Measurements from ENCODE around the gene PRKAG2.

PRKAG2 gene

DNA sequence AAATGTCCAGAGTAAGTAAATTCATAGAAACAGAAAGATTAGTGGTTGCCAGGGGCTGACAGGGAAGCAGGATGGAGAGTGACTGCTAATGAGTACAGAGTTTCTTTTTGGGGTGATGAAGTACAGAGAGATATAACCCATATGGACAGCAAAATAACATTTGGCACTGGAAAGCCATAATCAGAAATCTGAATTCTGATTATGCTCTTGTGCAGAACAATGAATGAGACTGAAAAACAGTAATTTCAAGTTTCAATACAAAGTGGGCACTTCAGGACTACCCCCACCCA, 361.7 kb downstream of the PRKAG2 start:
- TF ChIP-seq, protein P1, sequence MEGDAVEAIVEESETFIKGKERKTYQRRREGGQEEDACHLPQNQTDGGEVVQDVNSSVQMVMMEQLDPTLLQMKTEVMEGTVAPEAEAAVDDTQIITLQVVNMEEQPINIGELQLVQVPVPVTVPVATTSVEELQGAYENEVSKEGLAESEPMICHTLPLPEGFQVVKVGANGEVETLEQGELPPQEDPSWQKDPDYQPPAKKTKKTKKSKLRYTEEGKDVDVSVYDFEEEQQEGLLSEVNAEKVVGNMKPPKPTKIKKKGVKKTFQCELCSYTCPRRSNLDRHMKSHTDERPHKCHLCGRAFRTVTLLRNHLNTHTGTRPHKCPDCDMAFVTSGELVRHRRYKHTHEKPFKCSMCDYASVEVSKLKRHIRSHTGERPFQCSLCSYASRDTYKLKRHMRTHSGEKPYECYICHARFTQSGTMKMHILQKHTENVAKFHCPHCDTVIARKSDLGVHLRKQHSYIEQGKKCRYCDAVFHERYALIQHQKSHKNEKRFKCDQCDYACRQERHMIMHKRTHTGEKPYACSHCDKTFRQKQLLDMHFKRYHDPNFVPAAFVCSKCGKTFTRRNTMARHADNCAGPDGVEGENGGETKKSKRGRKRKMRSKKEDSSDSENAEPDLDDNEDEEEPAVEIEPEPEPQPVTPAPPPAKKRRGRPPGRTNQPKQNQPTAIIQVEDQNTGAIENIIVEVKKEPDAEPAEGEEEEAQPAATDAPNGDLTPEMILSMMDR (IDR thresholded peaks at IDR 0.05; ENCODE audit: insufficient read depth, low read length, poor library complexity, severe bottlenecking) = no peak
- no peak overlapping the region for H3K4me3 ChIP-seq (replicated peaks; ENCODE audit: low read depth, low read length)
- no peaks in the 10 kb centered on the region for H3K36me3 ChIP-seq (ENCODE audit: control insufficient read depth, insufficient read depth, low read length)
- no peak for DNase-seq (ENCODE audit: extremely low read depth, insufficient read length)
- H3K27me3 ChIP-seq (replicated peaks; ENCODE audit: control insufficient read depth, insufficient read depth, low read length) = no peaks in the 10 kb centered on the region

DNA sequence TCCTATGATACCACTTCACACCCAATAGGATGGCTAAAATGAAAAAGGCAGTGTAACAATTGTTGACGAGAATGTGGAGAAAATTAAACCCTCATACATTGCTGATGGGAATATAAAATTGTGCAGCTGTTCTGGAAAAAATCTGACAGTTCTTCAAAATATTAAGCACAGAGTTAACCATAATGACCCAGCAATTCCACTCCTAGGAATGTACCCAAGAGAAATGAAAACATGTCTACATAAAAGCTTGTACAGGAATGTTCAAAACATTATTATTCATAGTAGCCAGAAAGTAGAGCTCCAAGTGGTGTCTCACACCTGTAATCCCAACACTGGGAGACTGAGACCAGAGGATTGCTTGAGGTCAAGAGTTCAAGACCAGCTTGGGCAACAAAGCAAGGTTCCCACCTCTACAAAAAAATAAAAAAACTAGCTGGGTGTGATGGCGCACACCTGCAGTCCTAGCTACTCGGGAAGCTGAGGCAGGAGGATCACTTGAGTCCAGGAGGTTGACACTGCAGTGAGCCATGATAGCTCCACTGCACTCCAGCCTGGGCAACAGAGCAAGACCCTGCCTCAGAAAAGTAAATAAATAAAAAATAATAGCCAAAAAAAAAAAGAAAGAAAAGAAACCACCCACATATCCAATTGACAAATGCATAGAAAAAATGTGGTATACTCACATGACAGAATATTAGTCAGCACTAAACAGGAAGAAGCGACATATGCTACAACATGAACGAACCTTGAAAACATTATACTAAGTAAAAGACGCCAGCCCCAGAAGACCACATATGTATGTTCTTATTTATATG, 362.2 kb downstream of the PRKAG2 start:
- TF ChIP-seq, protein P1 (IDR thresholded peaks at IDR 0.05; ENCODE audit: insufficient read depth, low read length, poor library complexity, severe bottlenecking) = no peak
- no peak for DNase-seq (ENCODE audit: extremely low read depth, insufficient read length)
- Histone ChIP-seq H3K27me3 (replicated peaks; ENCODE audit: control insufficient read depth, insufficient read depth, low read length) (no peaks in the 10 kb centered on the region), H3K4me3 (replicated peaks; ENCODE audit: low read depth, low read length) (no peak overlapping the region), H3K36me3 (ENCODE audit: control insufficient read depth, insufficient read depth, low read length) (no peaks in the 10 kb centered on the region)

DNA sequence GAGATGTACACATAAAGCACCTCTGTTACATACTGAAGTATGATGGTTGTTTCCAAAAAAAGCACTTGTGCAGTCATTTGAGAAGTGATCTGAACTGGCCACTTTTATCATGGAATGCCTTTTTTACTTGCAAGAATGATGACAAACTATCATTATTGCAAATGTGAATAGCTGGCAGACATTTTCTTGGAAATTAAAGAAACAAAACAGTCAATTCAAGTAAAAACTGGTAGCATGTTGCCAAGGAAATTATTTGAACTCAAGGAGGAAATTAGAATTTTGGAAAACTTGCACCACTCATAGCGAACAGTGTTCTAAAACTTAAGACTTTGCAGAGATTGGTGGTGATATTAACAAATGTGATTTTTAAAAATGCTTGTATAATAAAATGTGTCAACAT, 363.8 kb downstream of the PRKAG2 start:
- Histone ChIP-seq H3K36me3 (ENCODE audit: control insufficient read depth, insufficient read depth, low read length) (no peaks in the 10 kb centered on the region), H3K27me3 (replicated peaks; ENCODE audit: control insufficient read depth, insufficient read depth, low read length) (no peaks in the 10 kb centered on the region), H3K4me3 (replicated peaks; ENCODE audit: low read depth, low read length) (no peak overlapping the region)
- DNase-seq (ENCODE audit: extremely low read depth, insufficient read length) = no peak
- TF ChIP-seq, protein P1 (IDR thresholded peaks at IDR 0.05; ENCODE audit: insufficient read depth, low read length, poor library complexity, severe bottlenecking) = no peak

DNA sequence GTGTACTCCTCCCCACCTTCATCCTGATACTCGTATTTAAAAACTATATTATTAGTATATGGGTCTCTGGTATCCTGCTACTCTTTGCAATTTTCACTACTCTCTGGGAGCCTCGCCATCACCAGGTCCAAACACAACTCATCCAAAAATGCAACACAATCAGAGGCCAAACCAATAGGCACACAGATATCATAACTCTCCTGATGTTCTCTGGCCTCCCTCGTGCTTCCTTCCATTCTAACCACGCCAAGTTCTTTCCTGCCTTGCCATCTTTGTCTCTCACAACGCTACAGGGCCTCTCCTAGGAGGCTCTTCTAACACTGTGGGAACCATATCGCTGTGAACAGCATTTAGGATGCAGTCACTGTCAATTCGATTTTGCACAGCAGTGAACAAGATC, 364.6 kb downstream of the PRKAG2 start:
- no peak for DNase-seq (ENCODE audit: extremely low read depth, insufficient read length)
- H3K4me3 ChIP-seq (replicated peaks; ENCODE audit: low read depth, low read length) = no peak overlapping the region
- TF ChIP-seq, protein P1 (IDR thresholded peaks at IDR 0.05; ENCODE audit: insufficient read depth, low read length, poor library complexity, severe bottlenecking) = no peak
- H3K36me3 ChIP-seq (ENCODE audit: control insufficient read depth, insufficient read depth, low read length) = no peaks in the 10 kb centered on the region
- H3K27me3 ChIP-seq (replicated peaks; ENCODE audit: control insufficient read depth, insufficient read depth, low read length) = no peaks in the 10 kb centered on the region

DNA sequence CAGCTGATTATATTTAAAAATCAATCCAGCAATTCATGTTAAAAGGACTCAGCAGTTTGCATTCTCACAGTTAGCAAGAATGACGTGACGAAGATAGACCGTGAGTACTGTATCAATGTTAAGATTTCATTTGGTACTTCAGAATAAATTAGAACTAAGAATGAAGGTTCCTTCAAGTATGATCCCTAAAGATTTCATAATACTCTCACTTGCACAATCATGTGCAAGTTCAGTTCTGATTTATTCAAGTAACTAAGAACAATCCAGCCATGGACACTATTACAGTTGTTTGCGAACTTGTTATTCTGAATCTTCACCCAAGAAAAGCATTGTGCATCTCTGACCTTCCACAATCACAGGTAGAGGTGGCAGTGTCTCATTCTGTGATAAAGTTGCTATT, 365.0 kb downstream of the PRKAG2 start:
- Histone ChIP-seq H3K36me3 (ENCODE audit: control insufficient read depth, insufficient read depth, low read length) (no peaks in the 10 kb centered on the region), H3K27me3 (replicated peaks; ENCODE audit: control insufficient read depth, insufficient read depth, low read length) (no peaks in the 10 kb centered on the region), H3K4me3 (replicated peaks; ENCODE audit: low read depth, low read length) (no peak overlapping the region)
- DNase-seq (ENCODE audit: extremely low read depth, insufficient read length) = no peak
- TF ChIP-seq, protein P1 (IDR thresholded peaks at IDR 0.05; ENCODE audit: insufficient read depth, low read length, poor library complexity, severe bottlenecking) = no peak

DNA sequence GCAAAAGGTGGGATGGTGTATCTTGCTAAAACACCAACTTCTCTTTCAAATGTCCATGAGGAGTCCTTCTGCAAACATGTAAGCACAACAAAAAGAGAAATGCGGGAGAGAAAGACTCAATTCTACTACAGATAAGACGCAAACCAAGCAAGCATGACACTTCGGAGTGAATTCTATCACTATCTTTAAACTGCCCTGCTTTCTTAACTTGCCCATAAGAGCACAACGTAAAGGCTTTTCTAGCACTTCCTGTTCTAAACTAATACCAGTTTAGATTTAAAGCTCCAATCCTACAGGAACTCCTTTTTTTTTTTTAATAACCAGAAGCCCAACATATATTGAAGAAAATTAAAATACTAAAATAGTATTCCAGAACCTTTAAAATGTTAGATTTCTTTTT, 365.6 kb downstream of the PRKAG2 start:
- DNase-seq (ENCODE audit: extremely low read depth, insufficient read length) = no peak
- TF ChIP-seq, protein P1 (IDR thresholded peaks at IDR 0.05; ENCODE audit: insufficient read depth, low read length, poor library complexity, severe bottlenecking) = no peak
- H3K4me3 ChIP-seq (replicated peaks; ENCODE audit: low read depth, low read length) = no peak overlapping the region
- no peaks in the 10 kb centered on the region for H3K36me3 ChIP-seq (ENCODE audit: control insufficient read depth, insufficient read depth, low read length)
- no peaks in the 10 kb centered on the region for H3K27me3 ChIP-seq (replicated peaks; ENCODE audit: control insufficient read depth, insufficient read depth, low read length)
